ENCODE data around the gene MELK.

The MELK gene

DNA sequence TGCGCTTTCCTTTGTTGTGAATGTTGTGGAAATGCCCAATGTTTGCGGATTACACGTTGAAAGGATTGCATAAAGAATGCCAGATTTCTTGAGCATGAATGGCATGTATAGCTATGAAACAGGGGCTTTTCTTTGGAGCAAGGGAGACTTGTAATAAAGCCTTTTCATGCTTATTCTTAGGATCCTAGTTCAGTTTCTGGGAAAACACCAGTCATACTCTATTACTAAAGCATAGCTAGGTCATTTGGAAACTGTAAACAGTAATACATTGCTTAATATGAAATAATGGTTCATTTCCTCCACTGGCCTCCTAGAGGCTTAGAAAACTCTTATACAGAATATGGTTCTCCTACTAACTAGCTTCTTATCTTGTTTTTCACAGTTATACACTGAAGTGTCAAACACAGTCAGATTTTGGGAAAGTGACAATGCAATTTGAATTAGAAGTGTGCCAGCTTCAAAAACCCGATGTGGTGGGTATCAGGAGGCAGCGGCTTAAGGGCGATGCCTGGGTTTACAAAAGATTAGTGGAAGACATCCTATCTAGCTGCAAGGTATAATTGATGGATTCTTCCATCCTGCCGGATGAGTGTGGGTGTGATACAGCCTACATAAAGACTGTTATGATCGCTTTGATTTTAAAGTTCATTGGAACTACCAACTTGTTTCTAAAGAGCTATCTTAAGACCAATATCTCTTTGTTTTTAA, 104.2 kb downstream of the MELK start:
- no peak for DNase-seq

- DNase-seq, result no peak
Observed at GRCh38 chr9:36677611-36678010, 104.9 kb downstream of the MELK start.

DNA sequence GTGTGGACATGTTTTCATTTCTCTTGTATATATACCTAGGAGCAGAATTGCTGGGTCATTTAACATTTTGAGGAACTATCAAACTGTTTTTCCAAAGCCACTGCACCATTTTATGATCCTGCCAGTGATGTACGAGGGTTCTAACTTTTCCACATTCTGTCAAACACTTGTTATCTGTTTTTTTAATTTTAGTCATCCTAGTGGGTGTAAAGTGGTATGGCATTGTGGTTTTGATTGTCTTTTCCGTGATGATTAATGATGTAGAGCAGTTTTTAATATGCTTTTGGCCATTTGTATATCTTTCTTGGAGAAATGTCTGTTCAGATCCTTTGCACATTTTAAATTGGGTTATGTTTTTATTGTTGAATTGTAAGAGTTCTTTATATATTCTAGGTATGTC, 107.0 kb downstream of the MELK start:
- DNase-seq, result no peak

GRCh38 chr9:36686471-36686870, 113.8 kb downstream of the MELK start:
- DNase-seq, result no peak

- DNase-seq, result no peak
Observed at GRCh38 chr9:36690412-36691168, 117.9 kb downstream of the MELK start.

DNA sequence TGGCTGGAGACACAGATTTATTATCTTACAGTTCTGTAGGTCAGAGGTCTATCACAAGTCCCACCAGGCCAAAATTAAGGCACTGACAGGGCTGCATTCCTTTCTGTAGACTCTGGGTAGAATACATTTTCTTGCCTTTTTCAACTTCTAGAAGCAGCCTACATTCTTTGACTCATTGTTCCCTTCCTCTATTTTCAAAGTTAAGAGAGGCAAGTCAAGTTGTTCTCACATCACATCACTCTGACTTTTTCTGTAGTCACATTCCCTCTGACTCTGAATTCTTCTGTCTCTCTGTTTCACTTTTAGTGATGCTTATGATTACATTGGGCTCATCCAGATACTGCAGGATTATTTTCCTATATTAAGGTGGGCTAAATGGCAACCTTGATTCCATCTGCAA, 119.0 kb downstream of the MELK start:
- no peak for DNase-seq

DNA sequence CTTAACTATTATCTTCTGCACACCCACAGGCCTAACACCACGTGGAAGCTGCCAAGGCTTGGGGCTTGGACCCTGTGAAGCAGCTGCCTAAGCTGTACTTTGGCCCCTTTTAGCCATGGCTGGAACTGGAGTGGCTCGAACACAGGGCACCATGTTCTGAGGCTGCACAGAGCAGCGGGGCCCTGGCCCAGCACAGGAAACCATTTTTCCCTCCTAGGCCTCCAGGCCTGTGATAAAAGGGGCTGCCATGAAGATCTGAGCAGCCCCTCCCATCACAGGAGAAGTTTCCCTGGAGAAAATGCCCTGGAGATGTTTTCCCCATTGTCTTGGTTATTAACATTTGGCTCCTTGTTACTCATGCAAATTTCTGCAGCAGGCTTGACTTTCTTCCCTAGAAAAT, 126.3 kb downstream of the MELK start:
- no peak for DNase-seq

- DNase-seq, result no peak
Observed at GRCh38 chr9:36704148-36704547, 131.5 kb downstream of the MELK start.

DNA sequence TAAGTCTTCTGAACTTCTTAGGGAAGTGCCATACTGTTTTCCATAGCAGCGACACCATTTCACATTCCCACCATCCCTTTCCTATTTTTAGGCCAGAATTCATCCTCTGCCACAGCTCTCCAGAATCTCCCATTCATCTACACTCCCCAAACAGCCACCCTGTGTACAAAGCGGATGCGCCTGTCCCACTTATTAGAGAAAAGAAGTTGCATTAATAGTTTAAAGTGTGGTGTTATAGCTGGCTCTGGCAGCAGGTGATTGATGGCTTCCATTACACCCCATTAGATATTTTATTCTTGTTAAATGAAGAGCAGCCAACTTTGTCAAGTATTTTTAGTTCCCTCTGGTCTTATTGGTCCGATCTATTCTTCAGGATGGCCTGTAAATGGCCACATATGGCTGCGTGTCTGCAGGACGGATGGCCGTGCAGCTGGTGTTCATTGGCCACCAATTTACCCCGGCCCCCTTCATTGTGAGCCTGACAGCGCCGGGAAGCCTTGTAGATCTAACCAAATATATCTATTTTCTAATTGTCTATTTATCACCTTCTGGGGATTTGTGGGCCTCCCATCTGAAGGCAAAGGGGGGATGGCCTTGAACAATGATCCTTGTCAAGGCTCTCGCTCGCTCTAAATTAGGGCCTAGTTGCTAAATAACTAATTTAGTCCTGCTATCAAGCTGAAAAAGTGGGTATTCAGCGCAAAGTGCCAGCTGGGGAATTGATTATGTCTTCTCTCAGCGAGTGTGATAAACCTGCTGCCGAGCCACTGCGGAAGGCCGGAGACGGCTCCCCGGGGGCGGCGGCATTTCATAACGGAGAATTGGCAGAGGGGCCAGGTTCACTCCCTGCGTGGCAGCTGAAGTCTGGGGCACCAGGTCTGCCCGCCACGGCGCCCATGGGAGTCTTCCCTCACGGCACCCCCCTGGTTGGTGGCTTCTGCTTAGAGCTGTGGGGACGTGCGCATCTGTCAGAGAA, 141.1 kb downstream of the MELK start:
- no peak for DNase-seq

DNA sequence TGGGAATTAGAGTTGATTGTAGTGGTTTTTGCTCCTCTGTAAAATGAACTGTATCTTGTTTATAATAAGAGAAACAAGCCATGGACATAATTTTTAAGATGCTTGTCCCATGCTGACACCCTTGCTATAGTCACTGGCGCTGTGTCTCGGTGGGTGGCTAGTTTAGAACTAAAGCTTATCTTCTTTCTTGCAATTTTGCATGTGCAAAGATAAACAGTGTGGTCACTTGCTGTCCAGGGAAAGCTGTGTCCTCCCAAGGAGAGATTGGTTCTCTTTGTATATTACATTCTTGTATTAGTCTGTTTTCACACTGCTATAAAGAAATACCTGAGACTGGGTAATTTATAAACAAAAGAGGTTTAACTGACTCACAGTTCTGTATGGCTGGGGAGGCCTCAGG, 143.8 kb downstream of the MELK start:
- DNase-seq, result no peak

DNA sequence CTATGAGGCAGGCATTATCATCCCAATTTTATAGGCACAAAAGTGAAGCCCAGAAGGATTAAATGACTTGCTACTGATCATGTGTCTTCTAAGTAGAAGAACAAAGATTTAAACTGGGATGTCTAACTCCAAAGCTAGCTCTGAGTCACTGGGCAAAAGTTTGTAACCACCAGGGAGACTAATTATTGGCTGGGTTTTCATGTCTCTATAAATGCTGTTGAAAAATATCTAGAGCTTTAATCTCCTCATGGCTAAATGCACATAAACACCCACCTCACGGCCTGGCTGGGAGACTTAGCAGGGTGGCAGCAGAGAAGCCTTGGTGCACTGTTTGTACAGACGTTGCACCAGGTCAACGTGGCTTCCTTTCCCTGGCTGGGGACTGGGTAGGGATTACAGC, 144.6 kb downstream of the MELK start:
- no peak for DNase-seq

DNA sequence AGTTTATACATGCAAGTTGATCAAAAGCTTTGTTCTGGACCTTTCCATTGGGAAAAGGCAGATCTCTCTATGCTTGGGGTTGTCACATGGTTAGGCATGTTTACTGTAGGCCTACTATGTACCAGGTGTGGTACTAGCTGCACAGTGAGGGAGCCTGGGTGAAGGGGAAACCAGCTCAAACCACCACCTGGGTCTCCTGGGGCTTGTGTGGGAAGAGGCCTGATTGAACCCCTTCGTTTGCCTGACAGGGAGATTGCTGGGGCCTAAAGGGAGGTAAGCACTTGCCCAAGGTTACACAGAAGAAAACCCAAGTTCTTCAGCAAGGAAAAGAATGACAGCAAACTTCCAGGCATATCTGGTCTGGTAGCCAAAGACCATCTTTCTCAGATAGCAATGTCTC, 145.9 kb downstream of the MELK start:
- no peak for DNase-seq

DNA sequence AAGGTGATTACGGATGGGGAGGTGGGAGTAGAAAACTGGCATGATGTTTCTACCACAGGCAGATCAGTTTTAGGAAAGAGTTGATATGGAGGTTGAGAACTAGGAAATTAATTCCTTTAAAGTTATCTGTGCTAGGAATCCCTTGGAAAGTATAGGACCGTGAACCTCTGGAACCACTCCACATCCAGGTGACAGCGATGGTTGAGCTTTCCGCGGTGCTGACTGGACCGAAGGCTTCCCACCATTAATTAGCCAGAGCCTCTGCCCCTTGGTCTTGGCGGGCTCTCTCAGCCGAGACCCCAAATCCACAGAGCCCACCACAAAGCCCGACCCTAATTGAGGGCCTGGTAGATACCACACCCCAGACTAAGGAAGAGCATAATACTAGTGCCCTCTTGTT, 147.3 kb downstream of the MELK start:
- DNase-seq, result no peak

- DNase-seq, result no peak
Observed at GRCh38 chr9:36721846-36722588, 149.3 kb downstream of the MELK start.

- no peak for DNase-seq
Observed at GRCh38 chr9:36725777-36726356, 153.2 kb downstream of the MELK start.
